HL-60/S4 (cell line): ENCODE data around the gene ABCF2.

Experiments used
- in situ Hi-C: fragments of 300-500 bp; cut with MboI; formaldehyde crosslinking; loops from 2 replicates; pipeline ENCODE4 v1.14.3; 2022; ENCODE audit warnings: low sequenced_read_pairs

ABCF2 gene

GRCh38 chr7:151175047-151175792 lies 51.8 kb downstream of the ABCF2 start:
- in situ Hi-C loops, result no loop called here

GRCh38 chr7:151174246-151175046 lies 52.6 kb downstream of the ABCF2 start:
- in situ Hi-C loops, result no loop called here

GRCh38 chr7:151173386-151174245 lies 53.4 kb downstream of the ABCF2 start:
- in situ Hi-C loops, result no loop called here

GRCh38 chr7:151172273-151173141 lies 54.5 kb downstream of the ABCF2 start:
- in situ Hi-C loops, result no loop called here

- in situ Hi-C loops, result no loop called here
Observed at GRCh38 chr7:151168787-151169162, 58.2 kb downstream of the ABCF2 start.

GRCh38 chr7:151168003-151168786 lies 58.8 kb downstream of the ABCF2 start:
- in situ Hi-C loops, result no loop called here

- in situ Hi-C loops, result no loop called here
Observed at GRCh38 chr7:151167197-151167961, 59.6 kb downstream of the ABCF2 start, which contains the start of gene GBX1. GBX1 (minus strand) TSS chr7:151167694; CDS start chr7:151167548, 146 bp downstream.

- in situ Hi-C loops, result no loop called here
Observed at GRCh38 chr7:151166629-151167196, 60.3 kb downstream of the ABCF2 start.
